Measurements from ENCODE around the gene TJP1. TPM values are rescaled to one million over a fixed set of nuclear protein-coding genes. Genes with fewer than 3 reads are reported as not detected.

TJP1 gene
- total RNA-seq, 1 experiment from 2014 or later, result 140 TPM

GRCh38 chr15:29790607-29791006, 31.7 kb downstream of the TJP1 start:
- no peak overlapping the region for H3T11ph ChIP-seq (ENCODE audit: low read length)
- H4K8ac ChIP-seq (replicated peaks; ENCODE audit: insufficient read length, low read depth, low read length), result no peak overlapping the region
- no peak overlapping the region for H4K5ac ChIP-seq (ENCODE audit: insufficient read length, low read depth, low read length)
- no peaks in the 10 kb centered on the region; the same call in 1 of the 2 replicates for H3K79me2 ChIP-seq (ENCODE audit: insufficient read depth, low read length)
- H3K9ac ChIP-seq (ENCODE audit: extremely low read depth, insufficient read length, low read length), result no peak overlapping the region
- no peak overlapping the region for H3K27ac ChIP-seq (ENCODE audit: insufficient read length, low read depth, low read length)
- no peak overlapping the region for H2BK15ac ChIP-seq (ENCODE audit: low read depth, low read length)
- H2BK5ac ChIP-seq (ENCODE audit: insufficient read length, low read length), result no peak overlapping the region
- H3K23ac ChIP-seq (ENCODE audit: insufficient read length, low read depth, low read length), result no peak overlapping the region
- DNase-seq, result no peak
- no peaks in the 10 kb centered on the region for H3K9me3 ChIP-seq (ENCODE audit: control insufficient read depth, low read depth, low read length)
- no peak overlapping the region for H2AK5ac ChIP-seq (ENCODE audit: insufficient read length, low read length)
- H2BK120ac ChIP-seq (ENCODE audit: low read depth, low read length, poor library complexity, severe bottlenecking), result no peak overlapping the region
- Mint-ChIP-seq H3K4me1 (peaks cover 8 to 13% of the 10 kb centered on the region in 2 experiments), H3K4me3 (no peak overlapping the region), H3K27ac (no peak overlapping the region; a peak in 1 of 7 replicates), H3K9me3 (peaks cover 0 to under 1% of the 10 kb centered on the region in 2 experiments; a peak in 1 of 5 replicates), H3K27me3 (ENCODE audit: low read depth) (no peaks in the 10 kb centered on the region), H3K36me3 (ENCODE audit: insufficient read depth in 1 of 3, low read depth in 3 of 3) (peaks cover 16 to 31% (median 27%) of the 10 kb centered on the region in 3 experiments)
- WGBS (ENCODE audit: extremely low coverage, insufficient read length, low lambda C conversion rate), result no CpG with 5 or more reads among the region's 6 CpGs
- no peak overlapping the region for H3K14ac ChIP-seq (ENCODE audit: insufficient read depth, low read length)
- no peaks in the 10 kb centered on the region for H3K23me2 ChIP-seq (ENCODE audit: insufficient read length, low read depth, low read length, poor library complexity, severe bottlenecking)
- H3K79me1 ChIP-seq (ENCODE audit: insufficient read depth, low read depth, low read length, poor library complexity, severe bottlenecking), result peaks cover 3% of the 10 kb centered on the region
- peaks cover 2% of the 10 kb centered on the region; the same call in 1 of the 2 replicates for H3K4me1 ChIP-seq (ENCODE audit: insufficient read depth, low read length)
- no peak overlapping the region for H3K4ac ChIP-seq (ENCODE audit: low read depth, low read length)
- TF ChIP-seq CTCF (conservative IDR thresholded peaks at IDR 0.05), result no peak
- H4K20me1 ChIP-seq (ENCODE audit: control insufficient read depth, insufficient read depth, insufficient read length), result no peaks in the 10 kb centered on the region
- no peak overlapping the region for H2BK12ac ChIP-seq (ENCODE audit: insufficient read length, low read depth, low read length)
- no peaks in the 10 kb centered on the region for H3K27me3 ChIP-seq (ENCODE audit: insufficient read depth, low read length)
- H2AFZ ChIP-seq (ENCODE audit: low read length), result no peak overlapping the region
- H4K91ac ChIP-seq (ENCODE audit: insufficient read length, low read depth, low read length), result no peak overlapping the region
- no peak overlapping the region for H3K4me2 ChIP-seq (ENCODE audit: insufficient read depth, insufficient read length, low read length)
- no peak overlapping the region for H3K18ac ChIP-seq (ENCODE audit: insufficient read length, low read depth, low read length)
- H2BK20ac ChIP-seq (ENCODE audit: low read depth, low read length, poor library complexity, severe bottlenecking), result no peak overlapping the region
- no peak overlapping the region for H3K56ac ChIP-seq (ENCODE audit: insufficient read length, low read depth, low read length)
